ENCODE measurements around the gene CPS1. TPM values are rescaled to one million over a fixed set of nuclear protein-coding genes. Genes with fewer than 3 reads are reported as not detected.

The CPS1 gene
- total RNA-seq, 1 donor from 2014 or later = 8.0 TPM

DNA sequence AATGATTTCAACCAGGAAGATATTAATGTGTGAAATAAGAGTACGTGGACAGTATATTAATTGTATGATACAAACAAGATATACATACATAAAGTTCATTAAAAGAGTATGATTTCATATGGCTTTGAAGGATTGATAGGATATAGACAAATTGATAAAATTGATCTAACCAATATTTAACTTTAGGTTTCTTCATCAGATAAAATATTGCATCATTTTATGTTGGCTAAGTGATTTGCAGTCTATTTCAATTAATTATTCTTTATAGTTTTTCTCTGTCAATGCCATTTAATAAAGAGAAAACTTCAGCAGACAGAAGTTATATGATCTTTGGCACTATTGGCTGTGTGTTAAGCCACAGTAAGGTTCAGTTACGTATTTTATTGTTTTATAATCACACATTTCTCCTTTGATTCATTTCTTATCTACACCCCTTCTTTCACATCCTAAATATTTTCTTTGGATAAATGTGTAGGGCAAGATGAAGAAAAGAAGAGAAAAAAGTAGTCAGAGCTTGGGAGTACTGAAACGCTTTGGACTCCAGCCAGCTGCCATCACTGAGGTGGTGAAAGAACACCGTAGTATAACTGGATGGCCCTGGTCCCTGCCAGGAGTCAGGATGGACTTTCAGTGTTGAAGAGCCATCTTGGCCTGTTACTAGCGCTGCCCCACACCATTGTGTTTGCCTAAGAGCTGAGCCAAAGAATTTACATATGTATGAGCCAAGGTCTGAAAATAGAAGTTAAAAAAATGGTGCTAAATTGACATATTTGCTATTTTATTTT is 9.8 kb upstream of the CPS1 start:
- Mint-ChIP-seq H3K27me3 (ENCODE audit: low read depth, unreplicated experiment) (no peaks in the 10 kb centered on the region), H3K9me3 (ENCODE audit: unreplicated experiment) (no peaks in the 10 kb centered on the region), H3K4me3 (ENCODE audit: unreplicated experiment) (no peak overlapping the region), H3K4me1 (ENCODE audit: low read depth, unreplicated experiment) (no peaks in the 10 kb centered on the region), H3K36me3 (ENCODE audit: low read depth, unreplicated experiment) (no peaks in the 10 kb centered on the region), H3K27ac (ENCODE audit: unreplicated experiment) (no peak overlapping the region)
- Histone ChIP-seq H3K4me2 (ENCODE audit: low read length) (no peak overlapping the region), H3K4me3 (ENCODE audit: insufficient read depth, low read depth, low read length) (no peak overlapping the region), H3K36me3 (ENCODE audit: insufficient read depth, low read length) (no peaks in the 10 kb centered on the region), H3K27me3 (ENCODE audit: insufficient read depth, low read length) (no peaks in the 10 kb centered on the region), H3K4me1 (ENCODE audit: insufficient read depth, low read length) (no peaks in the 10 kb centered on the region), H3K9ac (ENCODE audit: low read length) (no peak overlapping the region), H3K27ac (ENCODE audit: low read depth, low read length) (no peak overlapping the region), H3K79me2 (ENCODE audit: insufficient read depth, low read length) (no peaks in the 10 kb centered on the region), H4K20me1 (ENCODE audit: insufficient read depth, low read length) (no peaks in the 10 kb centered on the region), H3K9me3 (ENCODE audit: insufficient read depth, low read depth, low read length) (no peaks in the 10 kb centered on the region), H2AFZ (ENCODE audit: low read depth, low read length) (no peak overlapping the region)
- TF ChIP-seq, protein P1, sequence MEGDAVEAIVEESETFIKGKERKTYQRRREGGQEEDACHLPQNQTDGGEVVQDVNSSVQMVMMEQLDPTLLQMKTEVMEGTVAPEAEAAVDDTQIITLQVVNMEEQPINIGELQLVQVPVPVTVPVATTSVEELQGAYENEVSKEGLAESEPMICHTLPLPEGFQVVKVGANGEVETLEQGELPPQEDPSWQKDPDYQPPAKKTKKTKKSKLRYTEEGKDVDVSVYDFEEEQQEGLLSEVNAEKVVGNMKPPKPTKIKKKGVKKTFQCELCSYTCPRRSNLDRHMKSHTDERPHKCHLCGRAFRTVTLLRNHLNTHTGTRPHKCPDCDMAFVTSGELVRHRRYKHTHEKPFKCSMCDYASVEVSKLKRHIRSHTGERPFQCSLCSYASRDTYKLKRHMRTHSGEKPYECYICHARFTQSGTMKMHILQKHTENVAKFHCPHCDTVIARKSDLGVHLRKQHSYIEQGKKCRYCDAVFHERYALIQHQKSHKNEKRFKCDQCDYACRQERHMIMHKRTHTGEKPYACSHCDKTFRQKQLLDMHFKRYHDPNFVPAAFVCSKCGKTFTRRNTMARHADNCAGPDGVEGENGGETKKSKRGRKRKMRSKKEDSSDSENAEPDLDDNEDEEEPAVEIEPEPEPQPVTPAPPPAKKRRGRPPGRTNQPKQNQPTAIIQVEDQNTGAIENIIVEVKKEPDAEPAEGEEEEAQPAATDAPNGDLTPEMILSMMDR (IDR thresholded peaks at IDR 0.05; ENCODE audit: insufficient read depth, low read depth, low read length) = no peak
- TF ChIP-seq EZH2 (IDR thresholded peaks at IDR 0.05; ENCODE audit: insufficient read depth, low read length) = no peak
- no peak for DNase-seq (ENCODE audit: low read depth)
- no peak for FAIRE-seq

DNA sequence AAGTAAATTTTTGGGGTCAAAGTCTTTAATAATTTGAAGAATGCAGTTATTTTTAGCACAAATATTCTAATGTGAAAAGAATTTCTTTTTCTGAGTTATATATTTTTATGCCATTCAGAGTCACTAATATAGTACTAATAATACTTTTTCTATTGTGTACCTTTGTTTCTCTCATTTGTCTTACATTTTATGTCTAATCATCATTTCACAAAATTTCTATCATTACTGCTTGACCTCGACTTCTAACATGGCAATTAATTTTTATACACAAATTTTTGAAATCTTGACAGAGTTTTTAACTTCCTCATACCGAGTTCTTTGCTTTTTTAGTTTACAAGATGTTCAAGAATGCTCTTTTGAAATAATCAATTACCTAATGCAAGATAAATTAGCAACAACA is 8.4 kb upstream of the CPS1 start:
- Histone ChIP-seq H3K9ac (ENCODE audit: low read length) (no peak overlapping the region), H4K20me1 (ENCODE audit: insufficient read depth, low read length) (no peaks in the 10 kb centered on the region), H2AFZ (ENCODE audit: low read depth, low read length) (no peak overlapping the region), H3K4me1 (ENCODE audit: insufficient read depth, low read length) (no peaks in the 10 kb centered on the region), H3K27ac (ENCODE audit: low read depth, low read length) (no peak overlapping the region), H3K4me2 (ENCODE audit: low read length) (no peak overlapping the region), H3K79me2 (ENCODE audit: insufficient read depth, low read length) (no peaks in the 10 kb centered on the region), H3K36me3 (ENCODE audit: insufficient read depth, low read length) (no peaks in the 10 kb centered on the region), H3K27me3 (ENCODE audit: insufficient read depth, low read length) (no peaks in the 10 kb centered on the region), H3K9me3 (ENCODE audit: insufficient read depth, low read depth, low read length) (no peaks in the 10 kb centered on the region), H3K4me3 (ENCODE audit: insufficient read depth, low read depth, low read length) (no peak overlapping the region)
- Mint-ChIP-seq H3K27ac (ENCODE audit: unreplicated experiment) (no peak overlapping the region), H3K36me3 (ENCODE audit: low read depth, unreplicated experiment) (no peaks in the 10 kb centered on the region), H3K4me1 (ENCODE audit: low read depth, unreplicated experiment) (no peaks in the 10 kb centered on the region), H3K9me3 (ENCODE audit: unreplicated experiment) (no peaks in the 10 kb centered on the region), H3K27me3 (ENCODE audit: low read depth, unreplicated experiment) (no peaks in the 10 kb centered on the region), H3K4me3 (ENCODE audit: unreplicated experiment) (no peak overlapping the region)
- DNase-seq (ENCODE audit: low read depth) (no peak), FAIRE-seq (peak; percentile 73)
- TF ChIP-seq, protein P1 (IDR thresholded peaks at IDR 0.05; ENCODE audit: insufficient read depth, low read depth, low read length) = no peak
- TF ChIP-seq EZH2 (IDR thresholded peaks at IDR 0.05; ENCODE audit: insufficient read depth, low read length) = no peak

DNA sequence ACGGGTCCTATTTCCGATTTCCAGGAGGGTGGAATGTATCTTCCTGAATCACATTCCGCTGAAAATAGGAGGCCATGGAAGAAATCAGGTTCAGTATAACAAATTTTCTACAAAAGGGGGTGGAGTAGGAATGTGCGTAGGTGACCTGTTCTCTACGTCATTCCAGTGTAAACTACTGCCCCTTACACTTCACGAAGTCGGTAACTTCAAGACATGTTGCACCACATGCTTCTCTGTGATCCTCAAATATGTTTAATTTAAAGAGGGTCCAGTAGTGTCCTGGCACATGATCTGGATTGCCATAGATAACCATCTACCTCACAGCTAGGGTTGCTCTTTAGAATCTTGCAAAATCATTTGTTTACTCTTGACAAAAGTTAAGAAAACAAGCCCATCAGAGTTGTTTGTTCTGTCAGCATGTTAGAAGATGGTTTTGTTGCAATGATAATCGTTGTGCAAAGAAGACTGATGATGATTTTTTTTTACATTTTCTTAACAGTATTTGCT is 7.5 kb upstream of the CPS1 start:
- no peaks in the 10 kb centered on the region for H3K36me3 Mint-ChIP-seq (ENCODE audit: low read depth, unreplicated experiment)
- no peak overlapping the region for H3K4me3 Mint-ChIP-seq (ENCODE audit: unreplicated experiment)
- no peaks in the 10 kb centered on the region for H3K9me3 Mint-ChIP-seq (ENCODE audit: unreplicated experiment)
- no peak overlapping the region for H3K4me3 ChIP-seq (ENCODE audit: insufficient read depth, low read depth, low read length)
- no peaks in the 10 kb centered on the region for H3K36me3 ChIP-seq (ENCODE audit: insufficient read depth, low read length)
- no peaks in the 10 kb centered on the region for H3K27me3 Mint-ChIP-seq (ENCODE audit: low read depth, unreplicated experiment)
- H3K27me3 ChIP-seq (ENCODE audit: insufficient read depth, low read length) = no peaks in the 10 kb centered on the region
- no peak overlapping the region for H3K9ac ChIP-seq (ENCODE audit: low read length)
- H3K79me2 ChIP-seq (ENCODE audit: insufficient read depth, low read length) = no peaks in the 10 kb centered on the region
- H3K9me3 ChIP-seq (ENCODE audit: insufficient read depth, low read depth, low read length) = no peaks in the 10 kb centered on the region
- H3K4me2 ChIP-seq (ENCODE audit: low read length) = no peak overlapping the region
- H2AFZ ChIP-seq (ENCODE audit: low read depth, low read length) = no peak overlapping the region
- no peak overlapping the region for H3K27ac Mint-ChIP-seq (ENCODE audit: unreplicated experiment)
- no peaks in the 10 kb centered on the region for H3K4me1 ChIP-seq (ENCODE audit: insufficient read depth, low read length)
- FAIRE-seq = no peak
- TF ChIP-seq, protein P1 (IDR thresholded peaks at IDR 0.05; ENCODE audit: insufficient read depth, low read depth, low read length) = no peak
- TF ChIP-seq EZH2 (IDR thresholded peaks at IDR 0.05; ENCODE audit: insufficient read depth, low read length) = no peak
- no peak for DNase-seq (ENCODE audit: low read depth)
- H4K20me1 ChIP-seq (ENCODE audit: insufficient read depth, low read length) = no peaks in the 10 kb centered on the region
- no peaks in the 10 kb centered on the region for H3K4me1 Mint-ChIP-seq (ENCODE audit: low read depth, unreplicated experiment)
- no peak overlapping the region for H3K27ac ChIP-seq (ENCODE audit: low read depth, low read length)

Measured in astrocyte (in vitro differentiated cells and primary cell).